BLaER1 treated with 17β-estradiol and CSF1 and Interleukin-3, amounts not matched to agents 10 nM and 100 nM (cell line): Measurements from ENCODE around the gene PHF1.

ENCODE experiments used
- H3K27ac ChIP-seq, 11 experiments: shearing (Covaris generic); formaldehyde crosslinking; 2 replicates each; pipeline ENCODE4 v1.8.1; 2022
- H3K27me3 ChIP-seq, 11 experiments: shearing (Covaris generic); formaldehyde crosslinking; 2 replicates each; pipeline ENCODE4 v1.8.1; 2022
- H3K36me3 ChIP-seq, 11 experiments: shearing (Covaris generic); formaldehyde crosslinking; 2 replicates each; pipeline ENCODE4 v1.8.1; 2022
- H3K4me1 ChIP-seq, 10 experiments: shearing (Covaris generic); formaldehyde crosslinking; 2 replicates each; pipeline ENCODE4 v1.8.1; 2022
- H3K4me2 ChIP-seq, 11 experiments: shearing (Covaris generic); formaldehyde crosslinking; 2 replicates each; pipeline ENCODE4 v1.8.1; 2022
- H3K4me3 ChIP-seq, 10 experiments: shearing (Covaris generic); formaldehyde crosslinking; 2 replicates each; pipeline ENCODE4 v1.8.1; 2022
- H3K9ac ChIP-seq, 11 experiments: shearing (Covaris generic); formaldehyde crosslinking; 2 replicates each; pipeline ENCODE4 v1.8.1; 2022
- H3K9me3 ChIP-seq, 11 experiments: shearing (Covaris generic); formaldehyde crosslinking; replicated peaks in 1 of 11; 2 replicates each; pipeline ENCODE4 v1.8.1; 2022
- H4K20me1 ChIP-seq, 11 experiments: shearing (Covaris generic); formaldehyde crosslinking; 2 replicates each; pipeline ENCODE4 v1.8.1; 2022
- Cebpa-rat ChIP-seq, 11 experiments: shearing (Covaris generic); IDR thresholded peaks; 2 replicates each; pipeline ENCODE4 v1.8.1; 2022

PHF1 gene

GRCh38 chr6:33413241-33414120 is 2.7 kb downstream of the PHF1 start:
- H3K4me2 ChIP-seq = peak overlapping the region in 9 of 11 experiments; percentile 87 to 99 (median 97); a peak in 13 of 22 replicates

DNA sequence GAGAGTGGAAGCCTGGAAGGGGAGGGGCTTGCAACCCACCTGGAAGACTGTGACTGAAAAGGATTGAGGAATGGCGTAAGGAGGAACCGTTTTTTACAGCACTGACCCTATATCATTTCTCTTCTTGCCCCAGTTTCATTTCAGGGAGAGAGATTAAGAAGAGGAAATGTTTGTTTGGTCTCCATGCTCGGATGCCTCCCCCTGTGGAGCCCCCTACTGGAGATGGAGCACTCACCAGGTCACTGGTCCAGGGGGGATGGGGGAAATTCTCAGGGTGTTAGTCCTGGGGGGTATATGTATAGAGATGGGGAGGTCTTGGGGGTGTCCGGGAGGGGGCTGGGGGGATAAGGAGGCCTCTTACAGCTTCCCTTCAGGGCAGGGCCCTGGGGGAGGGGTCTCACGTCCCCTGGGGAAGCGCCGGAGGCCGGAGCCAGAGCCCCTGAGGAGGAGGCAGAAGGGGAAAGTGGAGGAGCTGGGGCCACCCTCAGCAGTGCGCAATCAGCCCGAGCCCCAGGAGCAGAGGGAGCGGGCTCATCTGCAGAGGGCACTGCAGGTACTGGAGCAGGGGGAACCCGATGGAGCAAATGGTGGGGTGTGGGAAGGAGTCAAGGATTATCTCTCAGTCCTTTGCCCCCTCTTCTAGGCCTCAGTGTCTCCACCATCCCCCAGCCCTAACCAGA is 3.9 kb downstream of the PHF1 start:
- no peak for TF ChIP-seq Cebpa-rat (IDR thresholded peaks at IDR 0.05)
- H3K4me1 ChIP-seq = peaks cover 72 to 84% (median 82%) of the 10 kb centered on the region in 10 experiments
- H3K27me3 ChIP-seq = no peaks in the 10 kb centered on the region
- peak overlapping the region; percentile 91 to 100 (median 98) for H3K4me2 ChIP-seq
- H3K36me3 ChIP-seq = peaks cover 38 to 49% (median 42%) of the 10 kb centered on the region in 11 experiments
- peak overlapping the region in 8 of 11 experiments; percentile 3 to 86 (median 64); a peak in 13 of 22 replicates for H3K27ac ChIP-seq
- H3K4me3 ChIP-seq = peak overlapping the region in 4 of 10 experiments; percentile 78 to 84 (median 81); a peak in 4 of 20 replicates
- peak overlapping the region in 10 of 11 experiments; percentile 45 to 85 (median 81); a peak in 20 of 22 replicates for H3K9ac ChIP-seq
- no peaks in the 10 kb centered on the region for H3K9me3 ChIP-seq
- peaks cover 6 to 51% (median 24%) of the 10 kb centered on the region in 11 experiments; a peak in 12 of 22 replicates for H4K20me1 ChIP-seq

More at GRCh38 chr6:33413241-33414120, 2.7 kb downstream of the PHF1 start:
- Histone ChIP-seq H3K9me3 (no peaks in the 10 kb centered on the region), H4K20me1 (peaks cover 6 to 51% (median 24%) of the 10 kb centered on the region in 11 experiments; a peak in 12 of 22 replicates), H3K4me3 (no peak overlapping the region), H3K9ac (peak overlapping the region in 9 of 11 experiments; percentile 1 to 82 (median 47); a peak in 10 of 22 replicates), H3K4me1 (peaks cover 65 to 80% (median 78%) of the 10 kb centered on the region in 10 experiments), H3K27ac (peak overlapping the region in 7 of 11 experiments; percentile 2 to 73 (median 63); a peak in 10 of 22 replicates), H3K36me3 (peaks cover 40 to 51% (median 45%) of the 10 kb centered on the region in 11 experiments), H3K27me3 (no peaks in the 10 kb centered on the region)
- TF ChIP-seq Cebpa-rat (IDR thresholded peaks at IDR 0.05) = no peak

DNA sequence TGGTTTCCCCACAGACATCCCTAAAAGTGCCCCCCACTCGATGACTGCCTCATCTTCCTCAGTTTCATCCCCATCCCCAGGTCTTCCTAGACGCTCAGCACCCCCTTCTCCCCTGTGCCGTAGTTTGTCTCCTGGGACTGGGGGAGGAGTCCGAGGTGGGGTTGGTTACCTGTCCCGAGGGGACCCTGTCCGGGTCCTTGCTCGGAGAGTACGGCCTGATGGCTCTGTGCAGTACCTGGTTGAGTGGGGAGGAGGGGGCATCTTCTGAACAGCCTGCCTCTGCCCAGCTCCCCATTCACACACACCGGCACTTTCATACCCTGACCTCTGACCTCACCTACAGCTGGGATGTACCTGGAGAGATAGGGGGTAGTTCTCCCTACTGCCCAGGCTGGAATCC is 5.0 kb downstream of the PHF1 start:
- no peaks in the 10 kb centered on the region for H3K27me3 ChIP-seq
- H3K27ac ChIP-seq = peak overlapping the region in 4 of 11 experiments; percentile 13 to 86 (median 61); a peak in 7 of 22 replicates
- peaks cover 6 to 51% (median 24%) of the 10 kb centered on the region in 11 experiments; a peak in 12 of 22 replicates for H4K20me1 ChIP-seq
- H3K4me1 ChIP-seq = peaks cover 72 to 82% (median 81%) of the 10 kb centered on the region in 10 experiments
- H3K4me2 ChIP-seq = peak overlapping the region; percentile 91 to 100 (median 98)
- peak overlapping the region; percentile 28 to 91 (median 81); a peak in 15 of 20 replicates for H3K4me3 ChIP-seq
- no peaks in the 10 kb centered on the region for H3K9me3 ChIP-seq
- no peak for TF ChIP-seq Cebpa-rat (IDR thresholded peaks at IDR 0.05)
- peaks cover 38 to 49% (median 42%) of the 10 kb centered on the region in 11 experiments for H3K36me3 ChIP-seq
- H3K9ac ChIP-seq = peak overlapping the region; percentile 25 to 85 (median 80); a peak in 18 of 22 replicates

- Histone ChIP-seq H3K4me2 (peak overlapping the region; percentile 91 to 100 (median 98)), H3K27me3 (no peaks in the 10 kb centered on the region; a peak in 1 of 22 replicates), H4K20me1 (peaks cover 6 to 51% (median 24%) of the 10 kb centered on the region in 11 experiments; a peak in 12 of 22 replicates), H3K4me1 (peaks cover 71 to 81% (median 78%) of the 10 kb centered on the region in 10 experiments), H3K9ac (peak overlapping the region; percentile 75 to 85 (median 80)), H3K9me3 (no peaks in the 10 kb centered on the region), H3K27ac (peak overlapping the region in 8 of 11 experiments; percentile 35 to 89 (median 80); a peak in 11 of 22 replicates), H3K36me3 (peaks cover 38 to 49% (median 42%) of the 10 kb centered on the region in 11 experiments), H3K4me3 (peak overlapping the region; percentile 72 to 91 (median 81))
- TF ChIP-seq Cebpa-rat (IDR thresholded peaks at IDR 0.05) = no peak
Observed at GRCh38 chr6:33416386-33417127, 5.7 kb downstream of the PHF1 start.

DNA sequence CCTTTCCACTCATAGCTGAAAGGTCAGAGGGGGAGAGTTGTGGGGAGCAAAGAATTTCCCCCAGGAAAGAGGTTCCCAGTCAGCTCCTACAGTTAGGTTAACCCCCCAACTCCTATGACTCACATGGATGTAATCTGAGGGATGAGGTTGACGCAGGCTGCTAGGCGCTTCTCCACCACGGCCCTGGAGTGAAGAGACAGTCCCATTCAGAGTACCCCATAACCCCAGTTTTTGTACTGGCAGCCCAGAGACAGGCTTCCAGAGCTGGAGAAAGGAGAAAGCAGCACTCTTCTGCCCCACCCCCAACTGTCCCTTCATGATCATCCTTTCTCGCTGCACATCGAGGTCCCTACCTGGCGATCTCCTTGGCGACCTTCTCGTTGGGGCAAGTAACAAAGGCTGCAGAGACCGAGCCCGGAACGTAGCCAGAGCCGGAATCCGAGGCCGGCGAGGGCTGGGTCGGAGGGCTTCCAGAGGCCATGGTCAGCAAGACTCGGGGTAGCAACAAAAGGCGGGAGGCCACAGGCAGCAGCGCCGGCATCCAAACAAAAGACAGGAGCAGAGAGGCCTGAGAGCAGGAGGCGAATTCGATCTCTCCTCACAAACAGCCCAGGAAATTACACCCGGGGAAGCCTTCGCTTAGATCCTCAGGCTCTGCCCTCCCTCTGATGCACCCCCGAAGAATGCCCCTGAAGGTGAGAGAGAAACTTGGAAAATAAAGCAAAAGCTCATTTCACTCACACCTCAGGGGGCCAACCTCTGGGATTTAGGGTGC is 6.5 kb downstream of the PHF1 start:
- no peak for TF ChIP-seq Cebpa-rat (IDR thresholded peaks at IDR 0.05)
- Histone ChIP-seq H3K27me3 (peaks cover 0 to 7% (median 0%) of the 10 kb centered on the region in 11 experiments; a peak in 2 of 22 replicates), H3K4me1 (peaks cover 64 to 74% (median 70%) of the 10 kb centered on the region in 10 experiments), H3K36me3 (peaks cover 38 to 46% (median 41%) of the 10 kb centered on the region in 11 experiments), H3K4me2 (peak overlapping the region; percentile 91 to 100 (median 98)), H4K20me1 (peaks cover 6 to 48% (median 24%) of the 10 kb centered on the region in 11 experiments; a peak in 12 of 22 replicates), H3K27ac (peak overlapping the region; percentile 35 to 89 (median 78)), H3K4me3 (peak overlapping the region; percentile 72 to 91 (median 81)), H3K9ac (peak overlapping the region; percentile 75 to 85 (median 80)), H3K9me3 (no peaks in the 10 kb centered on the region)

- peaks cover 6 to 42% (median 20%) of the 10 kb centered on the region in 11 experiments; a peak in 11 of 22 replicates for H4K20me1 ChIP-seq
- H3K9me3 ChIP-seq = no peaks in the 10 kb centered on the region
- TF ChIP-seq Cebpa-rat (IDR thresholded peaks at IDR 0.05) = no peak
- H3K36me3 ChIP-seq = peaks cover 32 to 39% (median 33%) of the 10 kb centered on the region in 11 experiments
- H3K27ac ChIP-seq = peak within 1 kb of the TSS; percentile 78 to 89 (median 86)
- H3K27me3 ChIP-seq = peaks cover 0 to 15% (median 0%) of the 10 kb centered on the region in 11 experiments; a peak in 2 of 22 replicates
- H3K4me1 ChIP-seq = peaks cover 56 to 66% (median 62%) of the 10 kb centered on the region in 10 experiments
- H3K4me3 ChIP-seq = peak within 1 kb of the TSS; percentile 72 to 91 (median 81)
- peak within 1 kb of the TSS; percentile 75 to 85 (median 80) for H3K9ac ChIP-seq
- H3K4me2 ChIP-seq = peak within 1 kb of the TSS; percentile 91 to 100 (median 98)
Observed at GRCh38 chr6:33417903-33418689, 7.3 kb downstream of the PHF1 start, which contains the start of gene CUTA. TSS of gene CUTA (minus strand) at chr6:33418107. CDS start at chr6:33418000, 107 bp downstream.
